AG04450 (cell line): ENCODE data around the gene TOR4A. TPM values are rescaled to one million over a fixed set of nuclear protein-coding genes. Genes with fewer than 3 reads are reported as not detected.

Source experiments
- CTCF ChIA-PET: fragments of 300-600, 350-600 bp; formaldehyde crosslinking; extraction: SDS; loops from one replicate; lab custom pipeline; 2022; ENCODE audit warnings: antibody characterized with exemption, inconsistent platforms; lab: Charles Lee
- POLR2A ChIA-PET: fragments of 350-600 bp; formaldehyde crosslinking; extraction: SDS; loops from one replicate; lab custom pipeline; 2021; ENCODE audit warnings: antibody characterized with exemption, inconsistent platforms; lab: Yijun Ruan, JAX
- DNase-seq: peaks from one replicate; pipeline ENCODE4 v3.0.0-alpha.2; 2011; ENCODE audit warnings: low read depth, low spot score
- H3K27ac ChIP-seq: one replicate; pipeline ENCODE4 v1.5.1; 2012; ENCODE audit warnings: low read depth, low read length, control low read depth
- H3K27me3 ChIP-seq: one replicate; pipeline ENCODE4 v1.6.0; 2012; ENCODE audit warnings: low read length; ENCODE audit not compliant: control insufficient read depth, insufficient read depth
- H3K4me3 ChIP-seq: 2 replicates; pipeline ENCODE4 v1.5.1; 2011; ENCODE audit warnings: mild to moderate bottlenecking, low read depth, low read length, control low read depth
- H3K9me3 ChIP-seq: 2 replicates; pipeline ENCODE4 v1.5.1; 2012; ENCODE audit warnings: low read length; ENCODE audit not compliant: control insufficient read depth, insufficient read depth
- polyA plus RNA-seq: library from polyadenylated mRNA; depleted of rRNA; stranded (reverse); fragments of >200 nt; gene quantifications from 2 replicates; pipeline ENCODE4 v1.2.3, GENCODE V29; 2011
- TF ChIP-seq, protein P1 (sequence below): IDR thresholded peaks from 2 replicates; pipeline ENCODE4 v1.5.1; 2011; ENCODE audit warnings: low read depth, low read length, control low read depth, inconsistent platforms

The TOR4A gene
- polyA plus RNA-seq, 1 experiment = 14.1 TPM

GRCh38 chr9:137247916-137248175 lies 29.7 kb upstream of the TOR4A start:
- no peak overlapping the region for H3K4me3 ChIP-seq
- H3K27ac ChIP-seq = no peak overlapping the region
- POLR2A ChIA-PET = no interaction called here
- TF ChIP-seq, protein P1, sequence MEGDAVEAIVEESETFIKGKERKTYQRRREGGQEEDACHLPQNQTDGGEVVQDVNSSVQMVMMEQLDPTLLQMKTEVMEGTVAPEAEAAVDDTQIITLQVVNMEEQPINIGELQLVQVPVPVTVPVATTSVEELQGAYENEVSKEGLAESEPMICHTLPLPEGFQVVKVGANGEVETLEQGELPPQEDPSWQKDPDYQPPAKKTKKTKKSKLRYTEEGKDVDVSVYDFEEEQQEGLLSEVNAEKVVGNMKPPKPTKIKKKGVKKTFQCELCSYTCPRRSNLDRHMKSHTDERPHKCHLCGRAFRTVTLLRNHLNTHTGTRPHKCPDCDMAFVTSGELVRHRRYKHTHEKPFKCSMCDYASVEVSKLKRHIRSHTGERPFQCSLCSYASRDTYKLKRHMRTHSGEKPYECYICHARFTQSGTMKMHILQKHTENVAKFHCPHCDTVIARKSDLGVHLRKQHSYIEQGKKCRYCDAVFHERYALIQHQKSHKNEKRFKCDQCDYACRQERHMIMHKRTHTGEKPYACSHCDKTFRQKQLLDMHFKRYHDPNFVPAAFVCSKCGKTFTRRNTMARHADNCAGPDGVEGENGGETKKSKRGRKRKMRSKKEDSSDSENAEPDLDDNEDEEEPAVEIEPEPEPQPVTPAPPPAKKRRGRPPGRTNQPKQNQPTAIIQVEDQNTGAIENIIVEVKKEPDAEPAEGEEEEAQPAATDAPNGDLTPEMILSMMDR = no peak
- no peaks in the 10 kb centered on the region for H3K27me3 ChIP-seq
- DNase-seq = no peak
- CTCF ChIA-PET = interaction anchor here (3.4 kb wide), 1 partner anchor 12 kb away, joined by 18 read pairs; no protein-coding TSS in a partner anchor
- no peaks in the 10 kb centered on the region; the same call in 1 of the 2 replicates for H3K9me3 ChIP-seq

GRCh38 chr9:137250329-137251193 lies 27.0 kb upstream of the TOR4A start:
- Histone ChIP-seq H3K9me3 (no peaks in the 10 kb centered on the region; the same call in 1 of the 2 replicates), H3K4me3 (no peak overlapping the region), H3K27ac (no peak overlapping the region), H3K27me3 (no peaks in the 10 kb centered on the region)
- ChIA-PET CTCF (interaction anchor here (0.6 to 3.4 kb wide), 2 partner anchors 14 kb away, joined by 3 to 18 read pairs; no protein-coding TSS in a partner anchor), POLR2A (interaction anchor here (8.8 kb wide), 1 partner anchor 9 kb away, joined by 146 read pairs; the partner anchor contains the start of gene TUBB4B)
- TF ChIP-seq, protein P1 = no peak
- DNase-seq = no peak

DNA sequence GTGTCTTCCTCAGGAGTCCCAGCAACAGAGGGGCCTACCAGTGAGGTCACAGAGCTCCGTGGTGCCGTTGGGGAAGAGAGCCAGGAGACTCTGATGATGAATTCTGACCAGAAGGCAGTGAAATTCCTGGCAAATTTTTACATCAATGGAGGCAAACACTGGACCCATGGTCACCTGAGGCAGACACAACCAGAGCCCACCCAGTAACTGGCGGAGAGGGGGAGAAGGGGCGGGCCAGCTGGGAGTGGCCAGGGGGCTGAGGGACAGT lies 26.4 kb upstream of the TOR4A start, which contains the start of gene STPG3:
STPG3 (plus strand) TSS at position 93 of the 268 bp plus-strand sequence; CDS start at position 94, 1 bp downstream.
- no peak for DNase-seq
- no peak within 1 kb of the TSS for H3K27ac ChIP-seq
- H3K9me3 ChIP-seq = no peaks in the 10 kb centered on the region; the same call in 1 of the 2 replicates
- POLR2A ChIA-PET = interaction anchor here (8.8 kb wide), 1 partner anchor 9 kb away, joined by 146 read pairs; the partner anchor contains the start of gene TUBB4B
- TF ChIP-seq, protein P1 = no peak
- no peak within 1 kb of the TSS for H3K4me3 ChIP-seq
- CTCF ChIA-PET = interaction anchor here (0.6 kb wide), 1 partner anchor 14 kb away, joined by 3 read pairs; no protein-coding TSS in a partner anchor
- no peaks in the 10 kb centered on the region for H3K27me3 ChIP-seq

- Histone ChIP-seq H3K27ac (no peak overlapping the region), H3K4me3 (no peak overlapping the region), H3K27me3 (no peaks in the 10 kb centered on the region), H3K9me3 (no peaks in the 10 kb centered on the region; the same call in 1 of the 2 replicates)
- TF ChIP-seq, protein P1 = no peak
- DNase-seq = no peak
- CTCF ChIA-PET = interaction anchor here (1.4 kb wide), 1 partner anchor 15 kb away, joined by 4 read pairs; no protein-coding TSS in a partner anchor
- POLR2A ChIA-PET = interaction anchor here (8.8 kb wide), 1 partner anchor 10 kb away, joined by 146 read pairs; the partner anchor contains the start of gene TUBB4B
Observed at GRCh38 chr9:137251490-137252268, 25.8 kb upstream of the TOR4A start.
